OCI-LY7 (cell line): Measurements from ENCODE around the gene ARIH2. TPM values are rescaled to one million over a fixed set of nuclear protein-coding genes. Genes with fewer than 3 reads are reported as not detected.

ENCODE experiments used
- BruUV-seq: library from RNA; stranded (reverse); fragments of 400-500 nt; replicated peaks from 2 replicates; lab custom pipeline; 2021; lab: Mats Ljungman, UMichigan
- CTCF ChIA-PET: fragments of 300-600 bp; sonication (Branson Sonifier 250); formaldehyde crosslinking; loops from one replicate; lab custom pipeline; 2022; ENCODE audit warnings: antibody characterized with exemption; ENCODE audit not compliant: unreplicated experiment; lab: Charles Lee
- POLR2A ChIA-PET: fragments of 300-600 bp; sonication (Branson Sonifier 250); formaldehyde crosslinking; loops from one replicate; lab custom pipeline; 2022; ENCODE audit warnings: antibody characterized with exemption; lab: Charles Lee
- DNase-seq: peaks from one replicate; pipeline ENCODE4 v3.0.0-alpha.2; 2015; ENCODE audit warnings: low spot score
- H2AFZ ChIP-seq: fragments of 200-600 bp; sonication (generic), shearing (Covaris generic); 2 replicates; pipeline ENCODE4 v1.6.1; 2014; ENCODE audit warnings: mild to moderate bottlenecking, antibody characterized with exemption, low read length, moderate library complexity
- H3K27ac ChIP-seq: fragments of 200-600 bp; sonication (generic); 2 replicates; pipeline ENCODE4 v1.5.1; 2014; ENCODE audit warnings: mixed run types, low read depth, mild to moderate bottlenecking, moderate library complexity, low read length, inconsistent platforms; ENCODE audit not compliant: poor library complexity, severe bottlenecking
- H3K36me3 ChIP-seq: fragments of 200-600 bp; sonication (generic); 2 replicates; pipeline ENCODE4 v1.6.1; 2014; ENCODE audit warnings: mild to moderate bottlenecking, antibody characterized with exemption, low read length, moderate library complexity, mixed read lengths; ENCODE audit not compliant: insufficient read depth
- H3K4me1 ChIP-seq: fragments of 200-600 bp; sonication (generic); 2 replicates; pipeline ENCODE4 v1.5.1; 2014; ENCODE audit warnings: mild to moderate bottlenecking, low read length; ENCODE audit not compliant: insufficient read depth, poor library complexity, severe bottlenecking
- H3K4me2 ChIP-seq: fragments of 200-600 bp; sonication (generic); 2 replicates; pipeline ENCODE4 v1.6.1; 2014; ENCODE audit warnings: mild to moderate bottlenecking, low read length
- H3K4me3 ChIP-seq: fragments of 200-600 bp; sonication (generic); 2 replicates; pipeline ENCODE4 v1.5.1; 2014; ENCODE audit warnings: mild to moderate bottlenecking, low read depth, low read length; ENCODE audit not compliant: poor library complexity, severe bottlenecking
- H3K79me2 ChIP-seq: fragments of 200-600 bp; sonication (generic); 2 replicates; pipeline ENCODE4 v1.6.1; 2016; ENCODE audit warnings: low read depth, mild to moderate bottlenecking, low read length, moderate library complexity, mixed read lengths; ENCODE audit not compliant: insufficient read depth
- H3K9me2 ChIP-seq: fragments of 200-600 bp; sonication (generic); 2 replicates; pipeline ENCODE4 v1.6.1; 2016; ENCODE audit warnings: mild to moderate bottlenecking, low read length, mixed read lengths; ENCODE audit not compliant: insufficient read depth
- H3K9me3 ChIP-seq: fragments of 200-600 bp; sonication (generic); 2 replicates; pipeline ENCODE4 v1.6.1; 2014; ENCODE audit warnings: mild to moderate bottlenecking, mixed run types, low read length, mixed read lengths
- H4K20me1 ChIP-seq: fragments of 200-600 bp; sonication (generic); 2 replicates; pipeline ENCODE4 v1.6.1; 2014; ENCODE audit warnings: mild to moderate bottlenecking, antibody characterized with exemption, low read length, moderate library complexity, mixed read lengths; ENCODE audit not compliant: insufficient read depth
- CTCF ChIP-seq: fragments of 200-600 bp; sonication (generic); conservative IDR thresholded peaks from 2 replicates; pipeline ENCODE4 v1.5.1; 2014; ENCODE audit warnings: mild to moderate bottlenecking, antibody characterized with exemption, low read length, moderate library complexity, mixed read lengths
- EZH2phosphoT487 ChIP-seq: fragments of 200-600 bp; sonication (generic); IDR thresholded peaks from 2 replicates; pipeline ENCODE4 v1.6.1; 2018; ENCODE audit warnings: low read depth, borderline replicate concordance, mild to moderate bottlenecking, mixed run types, antibody characterized with exemption, low read length, moderate library complexity, mixed read lengths
- intact Hi-C: fragments of 100-400 bp; cut with micrococcal nuclease; formaldehyde crosslinking; loops from one replicate; pipeline ENCODE4 v1.10.0; 2022; ENCODE audit not compliant: unreplicated experiment
- total RNA-seq, 2 experiments: library from RNA; depleted of rRNA in 1 of 2; stranded (reverse); fragments of >200 nt in 1 of 2; shearing (Covaris generic) in 1 of 2; gene quantifications; 2 replicates each; pipeline ENCODE4 v1.2.3, GENCODE V29; 2014 to 2022

ARIH2 gene
- total RNA-seq, 2 experiments from 2014 or later: 124 to 131 TPM

GRCh38 chr3:48950051-48950450, 31.4 kb downstream of the ARIH2 start:
- Histone ChIP-seq H3K4me3 (no peak overlapping the region), H3K9me2 (no peaks in the 10 kb centered on the region; the same call in 1 of the 2 replicates), H3K27ac (no peak overlapping the region), H2AFZ (no peak overlapping the region), H4K20me1 (0 out of 2 replicates have a peak, but pooled peaks cover 7% of the 10 kb centered on the region), H3K79me2 (peaks cover 43% of the 10 kb centered on the region; the same call in 1 of the 2 replicates), H3K9me3 (no peaks in the 10 kb centered on the region), H3K4me1 (no peaks in the 10 kb centered on the region), H3K36me3 (peaks cover 62% of the 10 kb centered on the region), H3K4me2 (no peak overlapping the region)
- CTCF ChIA-PET: no interaction called here
- no peak for DNase-seq
- TF ChIP-seq CTCF (no peak), EZH2phosphoT487 (no peak)
- no TSS peak for BruUV-seq
- POLR2A ChIA-PET: interaction anchor here (0.6 to 0.8 kb wide), 4 partner anchors 22 to 419 kb away, joined by 3 to 5 read pairs (median 3); no protein-coding TSS in a partner anchor
- intact Hi-C loops: no loop called here

GRCh38 chr3:48951764-48952163, 33.1 kb downstream of the ARIH2 start:
- Histone ChIP-seq H3K4me1 (no peaks in the 10 kb centered on the region), H3K79me2 (peaks cover 37% of the 10 kb centered on the region; the same call in 1 of the 2 replicates), H3K4me2 (no peak overlapping the region), H3K4me3 (no peak overlapping the region), H3K9me3 (no peaks in the 10 kb centered on the region), H3K27ac (no peak overlapping the region), H3K36me3 (peaks cover 56% of the 10 kb centered on the region), H4K20me1 (0 out of 2 replicates have a peak, but pooled peaks cover 7% of the 10 kb centered on the region), H3K9me2 (no peaks in the 10 kb centered on the region; the same call in 1 of the 2 replicates), H2AFZ (no peak overlapping the region)
- CTCF ChIA-PET: interaction anchor here (0.8 kb wide), 1 partner anchor 266 kb away, joined by 3 read pairs; the partner anchor contains the start of gene NCKIPSD
- POLR2A ChIA-PET: no interaction called here
- TF ChIP-seq CTCF (no peak), EZH2phosphoT487 (no peak)
- intact Hi-C loops: loop anchor here (1.0 kb wide), 1 partner anchor 214 kb away; no protein-coding TSS in a partner anchor
- DNase-seq: no peak
- no TSS peak for BruUV-seq

- peak; percentile 79 for TF ChIP-seq CTCF
- TF ChIP-seq EZH2phosphoT487: no peak
- intact Hi-C loops: loop anchor here (1.0 kb wide), 1 partner anchor 215 kb away; no protein-coding TSS in a partner anchor
- H3K4me1 ChIP-seq: no peaks in the 10 kb centered on the region
- H3K27ac ChIP-seq: no peak overlapping the region
- H3K4me3 ChIP-seq: no peak overlapping the region
- H4K20me1 ChIP-seq: 0 out of 2 replicates have a peak, but pooled peaks cover 7% of the 10 kb centered on the region
- no TSS peak for BruUV-seq
- H3K4me2 ChIP-seq: no peak overlapping the region
- H3K36me3 ChIP-seq: peaks cover 64% of the 10 kb centered on the region
- CTCF ChIA-PET: interaction anchor here (0.8 kb wide), 1 partner anchor 267 kb away, joined by 3 read pairs; the partner anchor contains the start of gene NCKIPSD
- H3K9me2 ChIP-seq: no peaks in the 10 kb centered on the region; the same call in 1 of the 2 replicates
- POLR2A ChIA-PET: interaction anchor here (0.6 kb wide), 1 partner anchor 106 kb away, joined by 3 read pairs; no protein-coding TSS in a partner anchor
- no peaks in the 10 kb centered on the region for H3K9me3 ChIP-seq
- peaks cover 32% of the 10 kb centered on the region; the same call in 1 of the 2 replicates for H3K79me2 ChIP-seq
- no peak overlapping the region for H2AFZ ChIP-seq
- DNase-seq: peak; percentile 47
Measured at GRCh38 chr3:48952510-48953118, 34.0 kb downstream of the ARIH2 start.
